GM19035 (cell line): ENCODE data around the gene SLBP.

Experiments
- ATAC-seq: cut with Tn5 transposase; IDR thresholded peaks from one replicate; pipeline ENCODE4 v1.9.1; 2021; ENCODE audit not compliant: unreplicated experiment

Gene SLBP

GRCh38 chr4:1749370-1749769 lies 37.3 kb upstream of the SLBP start:
- ATAC-seq: no peak

- no peak for ATAC-seq
Measured at GRCh38 chr4:1748465-1748995, 36.4 kb upstream of the SLBP start.

DNA sequence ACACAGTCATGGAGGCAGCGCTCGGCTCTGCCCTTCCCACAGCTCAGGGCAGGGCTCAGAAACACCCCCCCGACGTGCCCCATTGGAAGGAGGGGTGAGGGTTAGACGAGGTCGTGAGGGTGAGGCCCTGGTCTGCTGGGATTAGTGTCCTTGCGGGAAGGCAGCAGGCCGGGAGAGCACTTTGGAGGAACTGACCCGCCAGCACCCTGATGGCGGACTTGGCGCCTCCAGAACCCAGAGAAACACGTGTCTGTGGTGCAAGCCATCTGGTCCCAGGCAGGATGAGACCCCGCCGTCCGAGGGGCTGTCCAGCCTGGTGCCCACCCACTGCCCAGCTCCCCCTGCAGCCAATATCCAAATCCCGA lies 35.5 kb upstream of the SLBP start:
- ATAC-seq: no peak

DNA sequence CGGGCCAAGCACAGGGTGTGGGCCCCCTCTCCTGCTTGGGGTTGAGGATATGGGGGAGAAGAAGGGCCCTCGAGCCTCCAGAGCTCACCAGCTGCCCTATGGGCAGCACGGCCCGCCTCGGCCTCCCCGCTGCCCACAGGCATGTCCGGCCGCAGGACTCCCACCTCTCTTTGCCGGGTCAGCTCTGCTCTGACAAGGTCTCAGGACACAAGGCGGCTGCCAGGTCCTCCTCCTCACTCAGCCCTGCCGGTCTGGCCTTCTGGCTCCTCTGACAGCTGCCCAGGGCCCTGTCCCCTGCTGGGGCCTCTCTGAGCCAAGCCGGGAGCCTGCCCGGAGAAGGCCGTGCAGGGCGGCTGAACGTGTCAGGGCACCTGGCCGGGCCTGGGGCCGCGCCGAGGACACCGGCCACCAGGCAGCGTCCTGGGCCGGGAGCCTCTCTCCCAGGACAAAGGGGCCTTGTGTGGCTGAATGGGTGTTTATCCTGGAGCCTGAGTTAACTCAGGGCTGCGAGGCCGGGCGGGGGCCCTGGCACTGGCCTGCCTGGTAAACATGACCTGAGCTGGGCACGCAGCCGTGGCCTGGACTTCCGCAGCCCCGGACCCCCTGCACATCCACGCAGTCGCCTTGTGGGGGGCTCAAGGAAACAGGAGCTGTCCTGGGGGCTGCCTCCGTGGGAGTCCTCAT lies 34.9 kb upstream of the SLBP start:
- no peak for ATAC-seq

DNA sequence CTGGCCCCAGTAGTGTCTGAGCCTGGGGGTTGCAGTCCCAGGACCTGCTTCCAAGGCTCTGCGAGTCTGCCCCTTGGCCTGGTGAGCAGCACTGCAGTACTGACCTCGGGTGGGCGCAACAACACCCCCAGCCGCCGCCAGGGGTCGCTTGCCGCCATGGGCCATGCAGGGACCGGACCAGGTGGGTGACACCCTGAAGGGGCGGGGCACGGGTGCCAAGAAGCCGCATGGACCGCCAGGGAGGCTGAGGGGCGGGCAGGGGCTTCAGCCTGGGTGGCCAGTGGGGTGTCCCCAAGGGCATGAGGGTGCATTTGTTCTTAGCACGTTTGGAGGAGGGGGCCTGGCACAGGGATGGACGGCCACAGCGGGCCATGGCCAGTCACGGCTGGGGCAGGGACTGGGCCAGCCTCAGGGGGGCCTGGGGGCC lies 34.2 kb upstream of the SLBP start:
- peak; percentile 52 for ATAC-seq

DNA sequence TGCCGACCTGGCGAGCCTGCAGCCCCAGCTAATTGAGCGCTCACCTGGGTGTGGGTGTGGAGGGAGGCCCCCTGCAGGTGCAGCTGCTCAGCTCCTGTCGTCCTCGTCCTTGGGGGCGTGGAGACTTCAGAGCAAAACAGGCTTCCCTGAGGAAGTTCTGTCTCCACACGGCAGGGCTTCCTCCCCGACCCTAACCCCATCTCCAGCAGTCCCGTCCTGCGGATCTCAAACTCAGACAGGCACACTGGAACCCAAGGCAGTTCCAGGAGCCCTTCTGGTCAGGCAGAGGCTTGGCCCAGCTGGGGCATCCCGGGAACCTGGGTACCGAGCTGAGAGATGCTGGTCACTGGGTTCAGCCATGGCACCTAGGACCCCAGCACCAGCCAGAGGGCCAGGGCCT lies 33.6 kb upstream of the SLBP start:
- no peak for ATAC-seq

DNA sequence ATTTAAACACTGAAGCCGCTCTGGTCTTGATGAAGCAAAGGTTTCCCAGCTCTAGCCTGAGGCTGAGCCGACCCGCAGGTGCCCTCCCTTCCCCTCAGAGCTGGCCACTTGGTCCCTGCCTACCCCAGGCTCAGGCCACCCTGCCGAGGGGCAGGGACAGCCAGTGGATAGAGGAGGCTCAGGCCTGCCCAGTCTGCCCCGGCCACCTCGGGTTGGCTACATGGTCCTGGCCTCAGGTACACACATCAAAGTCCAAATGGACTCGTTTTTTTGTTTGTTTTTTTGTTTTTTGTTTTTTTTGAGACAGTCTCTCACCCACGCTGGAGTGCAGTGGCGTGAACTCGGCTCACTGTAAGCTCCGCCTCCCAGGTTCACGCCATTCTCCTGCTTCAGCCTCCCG lies 33.0 kb upstream of the SLBP start:
- no peak for ATAC-seq

GRCh38 chr4:1744552-1744951 lies 32.4 kb upstream of the SLBP start:
- no peak for ATAC-seq

- ATAC-seq: no peak
Measured at GRCh38 chr4:1743975-1744374, 31.9 kb upstream of the SLBP start.

GRCh38 chr4:1743551-1743950 lies 31.4 kb upstream of the SLBP start:
- ATAC-seq: no peak

GRCh38 chr4:1741208-1741607 lies 29.1 kb upstream of the SLBP start:
- ATAC-seq: no peak

GRCh38 chr4:1740021-1740545 lies 28.0 kb upstream of the SLBP start:
- no peak for ATAC-seq

GRCh38 chr4:1739358-1739757 lies 27.2 kb upstream of the SLBP start:
- ATAC-seq: no peak

DNA sequence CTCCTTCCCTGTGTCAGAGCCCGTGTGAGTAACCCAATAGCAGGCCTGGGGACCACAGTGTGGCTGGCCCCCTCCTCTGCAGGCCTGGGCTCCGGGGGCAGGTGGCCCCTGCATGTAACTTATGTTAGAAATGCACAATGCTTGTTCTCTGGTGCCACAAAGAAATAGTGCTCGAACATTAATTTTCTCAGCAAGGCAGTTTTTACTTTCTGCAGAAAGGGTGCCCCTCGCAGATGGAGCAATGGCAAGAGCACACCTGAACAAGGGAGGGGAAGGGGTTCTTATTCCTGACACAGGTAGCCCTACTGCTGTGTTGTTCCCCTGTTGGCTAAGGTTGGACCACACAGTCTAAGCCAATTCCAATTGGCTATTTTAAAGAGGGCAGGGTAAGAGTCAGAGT lies 26.3 kb upstream of the SLBP start:
- no peak for ATAC-seq

DNA sequence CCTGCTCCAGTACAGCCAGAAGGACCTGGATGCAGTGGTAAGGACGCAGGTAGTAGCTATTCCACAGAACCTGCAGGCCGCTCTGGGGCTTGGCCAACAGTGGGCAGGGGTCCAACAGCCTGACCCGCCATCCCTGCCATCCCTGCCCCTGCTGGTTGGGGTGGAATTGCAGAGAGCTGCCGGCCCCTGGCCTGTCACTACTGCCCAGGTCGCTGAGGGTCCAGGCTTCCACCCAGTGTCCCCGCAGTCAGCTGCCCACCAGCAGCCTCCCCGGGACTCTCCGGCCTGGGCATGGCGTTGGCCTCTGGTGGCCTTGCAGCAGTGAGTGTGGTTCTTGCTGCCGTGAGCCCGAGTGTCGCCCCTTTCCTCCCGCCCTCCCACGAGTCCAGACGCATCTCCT lies 25.5 kb upstream of the SLBP start:
- ATAC-seq: no peak

- ATAC-seq: no peak
Measured at GRCh38 chr4:1736812-1737211, 24.7 kb upstream of the SLBP start.

DNA sequence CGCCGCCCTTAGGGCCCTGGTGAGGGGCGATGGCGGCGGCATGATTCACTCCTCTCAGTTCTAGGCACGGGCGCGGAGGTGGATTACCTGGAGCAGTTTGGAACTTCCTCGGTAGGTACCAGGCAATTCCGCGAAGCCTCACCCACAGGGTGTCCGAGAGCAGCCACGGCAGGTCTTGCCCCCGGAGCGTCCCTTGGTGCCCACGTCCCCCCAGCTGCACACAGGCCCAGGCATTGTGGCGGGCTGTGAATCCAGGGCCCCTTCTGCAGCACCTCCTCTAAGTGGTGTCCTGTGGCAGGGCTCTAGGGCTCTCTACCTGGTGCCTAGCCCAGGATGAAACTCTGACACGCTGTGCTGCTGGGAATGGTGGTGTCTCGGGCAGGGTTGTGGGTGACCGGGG lies 23.1 kb upstream of the SLBP start:
- ATAC-seq: no peak

GRCh38 chr4:1732911-1733310 lies 20.8 kb upstream of the SLBP start:
- no peak for ATAC-seq

GRCh38 chr4:1731180-1731579 lies 19.1 kb upstream of the SLBP start:
- no peak for ATAC-seq

DNA sequence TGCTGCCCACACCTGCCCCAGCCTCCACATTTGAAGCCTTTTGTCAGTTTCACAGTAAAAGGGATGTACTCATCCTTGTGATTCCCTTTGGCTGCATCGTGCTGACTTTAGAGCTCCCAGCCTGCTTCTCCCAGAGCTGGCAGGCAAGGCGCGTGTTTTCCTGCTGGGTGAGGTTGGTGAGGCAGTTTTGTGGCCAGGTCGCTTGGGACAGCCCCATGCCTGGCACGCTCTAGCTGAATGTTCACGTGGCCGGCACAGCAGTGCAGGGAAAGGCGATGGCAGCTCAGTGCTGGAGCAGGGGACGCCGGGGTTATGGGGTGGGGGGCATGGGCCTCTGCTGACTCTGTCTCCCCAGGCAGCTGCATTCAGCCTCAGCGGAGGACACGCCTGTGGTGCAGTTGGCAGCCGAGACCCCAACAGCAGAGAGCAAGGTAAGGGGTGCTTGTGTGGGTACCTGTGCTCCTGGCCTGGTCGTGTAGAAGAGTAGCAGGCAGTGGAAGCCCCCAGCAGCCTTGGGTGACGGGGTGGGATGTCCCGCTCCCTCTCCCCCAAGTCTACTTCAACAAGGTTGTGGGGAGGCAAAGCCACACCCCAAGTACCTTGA lies 18.5 kb upstream of the SLBP start:
- ATAC-seq: no peak

DNA sequence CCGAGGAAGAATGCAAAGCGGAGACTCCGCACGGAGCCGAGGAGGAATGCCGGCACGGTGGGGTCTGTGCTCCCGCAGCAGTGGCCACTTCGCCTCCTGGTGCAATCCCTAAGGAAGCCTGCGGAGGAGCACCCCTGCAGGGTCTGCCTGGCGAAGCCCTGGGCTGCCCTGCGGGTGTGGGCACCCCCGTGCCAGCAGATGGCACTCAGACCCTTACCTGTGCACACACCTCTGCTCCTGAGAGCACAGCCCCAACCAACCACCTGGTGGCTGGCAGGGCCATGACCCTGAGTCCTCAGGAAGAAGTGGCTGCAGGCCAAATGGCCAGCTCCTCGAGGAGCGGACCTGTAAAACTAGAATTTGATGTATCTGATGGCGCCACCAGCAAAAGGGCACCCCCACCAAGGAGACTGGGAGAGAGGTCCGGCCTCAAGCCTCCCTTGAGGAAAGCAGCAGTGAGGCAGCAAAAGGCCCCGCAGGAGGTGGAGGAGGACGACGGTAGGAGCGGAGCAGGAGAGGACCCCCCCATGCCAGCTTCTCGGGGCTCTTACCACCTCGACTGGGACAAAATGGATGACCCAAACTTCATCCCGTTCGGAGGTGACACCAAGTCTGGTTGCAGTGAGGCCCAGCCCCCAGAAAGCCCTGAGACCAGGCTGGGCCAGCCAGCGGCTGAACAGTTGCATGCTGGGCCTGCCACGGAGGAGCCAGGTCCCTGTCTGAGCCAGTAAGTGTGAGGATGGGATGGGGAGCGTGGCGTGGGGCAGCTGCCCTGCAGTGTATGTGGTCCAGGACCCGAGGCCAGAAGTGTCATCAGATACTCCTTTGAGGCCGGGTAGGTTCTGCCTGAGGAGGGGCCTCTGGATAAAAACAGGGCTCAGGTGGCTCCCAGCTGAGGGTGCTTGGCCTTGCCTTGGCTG lies 16.2 kb upstream of the SLBP start:
- no peak for ATAC-seq
